ENCODE data around the gene ADISSP. TPM values are rescaled to one million over a fixed set of nuclear protein-coding genes. Genes with fewer than 3 reads are reported as not detected.

Gene ADISSP
- total and polyA plus RNA-seq, 7 experiments from 2014 or later = 14.0 to 27.4 (median 20.7) TPM

DNA sequence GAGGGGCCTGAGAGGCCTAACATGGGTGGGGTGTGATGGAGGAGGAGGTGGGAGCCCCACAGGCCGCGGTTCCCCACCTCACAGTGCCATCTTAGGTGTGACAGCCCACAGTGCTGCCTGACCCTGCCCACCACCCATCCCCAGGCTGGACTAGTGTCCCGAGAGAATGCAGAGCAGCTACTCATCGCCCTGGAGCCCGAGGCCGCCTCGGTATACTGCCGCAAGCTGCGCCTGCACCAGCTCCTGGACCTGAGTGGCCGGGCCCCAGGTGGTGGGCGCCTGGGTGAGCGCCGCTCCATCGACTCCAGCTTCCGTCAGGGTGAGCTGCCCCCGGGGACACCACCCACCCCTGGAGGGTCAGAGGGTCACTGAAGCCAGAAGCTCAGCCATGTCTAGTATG, 19.5 kb downstream of the ADISSP start:
- ChIA-PET POLR2A (interaction anchor here (0.9 kb wide), 1 partner anchor 107 kb away, joined by 3 read pairs; no protein-coding TSS in a partner anchor), CTCF (no interaction called here)
- no peaks in the 10 kb centered on the region for H3K9me3 Mint-ChIP-seq
- DNase-seq (no peak), ATAC-seq (no peak)
- Histone ChIP-seq H3K4me1 (ENCODE audit: control insufficient read depth in 2 of 2, insufficient read depth in 2 of 2, low read length in 2 of 2) (peaks cover 8 to 10% of the 10 kb centered on the region in 2 donors), H3K27me3 (ENCODE audit: control insufficient read depth in 2 of 2, insufficient read depth in 2 of 2, low read length in 2 of 2) (no peaks in the 10 kb centered on the region), H3K9me3 (ENCODE audit: control insufficient read depth in 2 of 3, low read length in 3 of 3) (no peaks in the 10 kb centered on the region), H3K27ac (ENCODE audit: low read depth, low read length) (no peak overlapping the region), H3K36me3 (ENCODE audit: control insufficient read depth in 2 of 3, insufficient read depth in 3 of 3, low read length in 3 of 3) (no peaks in the 10 kb centered on the region), H3K4me3 (ENCODE audit: low read length) (no peak overlapping the region)
- H3K4me3 Mint-ChIP-seq = no peak overlapping the region
- H3K27me3 Mint-ChIP-seq = peaks cover 0 to 13% (median 7%) of the 10 kb centered on the region in 5 donors
- intact Hi-C loops (cut with micrococcal nuclease) = no loop called here
- no peak overlapping the region for H3K27ac Mint-ChIP-seq
- peaks cover 0 to 4% (median 0%) of the 10 kb centered on the region in 5 donors for H3K36me3 Mint-ChIP-seq
- H3K4me1 Mint-ChIP-seq = peaks cover 0 to 25% (median 14%) of the 10 kb centered on the region in 7 donors

DNA sequence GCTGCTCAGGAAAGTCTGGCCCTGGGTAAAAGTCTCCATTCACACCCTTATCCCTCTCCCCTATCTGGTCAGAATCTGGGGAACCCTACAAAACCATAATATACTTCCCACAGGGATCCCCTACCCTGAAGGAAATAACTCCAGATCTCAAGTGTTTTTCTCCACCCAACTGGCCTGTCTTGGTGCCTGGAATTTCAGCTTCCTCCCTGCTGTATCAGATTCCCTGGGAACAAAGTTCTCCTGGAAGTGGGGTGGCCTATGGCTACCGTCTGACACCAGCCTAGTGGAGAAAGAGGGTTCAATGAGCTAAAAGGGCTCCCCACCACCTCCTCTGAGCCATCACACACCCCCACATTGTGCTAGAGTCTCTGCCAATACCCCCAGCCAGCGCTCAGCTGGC, 20.1 kb downstream of the ADISSP start:
- POLR2A ChIA-PET = interaction anchor here (0.5 kb wide), 1 partner anchor 130 kb away, joined by 3 read pairs; no protein-coding TSS in a partner anchor
- H3K27me3 Mint-ChIP-seq = peaks cover 0 to 13% (median 7%) of the 10 kb centered on the region in 5 donors

GRCh38 chr20:3745686-3746173, 21.8 kb downstream of the ADISSP start:
- DNase-seq (no peak), ATAC-seq (no peak)
- H3K9me3 ChIP-seq (ENCODE audit: control insufficient read depth in 2 of 3, low read length in 3 of 3) = no peaks in the 10 kb centered on the region
- Mint-ChIP-seq H3K4me1 (peaks cover 0 to 16% (median 12%) of the 10 kb centered on the region in 7 donors), H3K9me3 (no peaks in the 10 kb centered on the region), H3K27ac (peak overlapping the region in 1 of 9 donors; percentile 10), H3K36me3 (peaks cover 0 to under 1% (median 0%) of the 10 kb centered on the region in 5 donors), H3K4me3 (peak overlapping the region in 3 of 10 donors; percentile 36 to 67 (median 59)), H3K27me3 (peaks cover 0 to 13% (median 7%) of the 10 kb centered on the region in 5 donors)
- POLR2A ChIA-PET = interaction anchor here (1.1 kb wide), 1 partner anchor 22 kb away, joined by 3 read pairs; the partner anchor contains the start of gene ADISSP
- CTCF ChIA-PET = no interaction called here
- H3K4me1 ChIP-seq (ENCODE audit: control insufficient read depth in 2 of 2, insufficient read depth in 2 of 2, low read length in 2 of 2) = peaks cover 3 to 10% of the 10 kb centered on the region in 2 donors
- H3K36me3 ChIP-seq (ENCODE audit: control insufficient read depth in 2 of 3, insufficient read depth in 3 of 3, low read length in 3 of 3) = no peaks in the 10 kb centered on the region
- H3K27me3 ChIP-seq (ENCODE audit: control insufficient read depth in 2 of 2, insufficient read depth in 2 of 2, low read length in 2 of 2) = no peaks in the 10 kb centered on the region
- no peak overlapping the region for H3K4me3 ChIP-seq (ENCODE audit: low read length)
- intact Hi-C loops (cut with micrococcal nuclease) = no loop called here
- no peak overlapping the region for H3K27ac ChIP-seq (ENCODE audit: low read depth, low read length)

More for the DNA sequence above, 20.1 kb downstream of the ADISSP start:
- DNase-seq = no peak
- H3K27ac ChIP-seq (ENCODE audit: low read depth, low read length) = no peak overlapping the region
- H3K4me1 Mint-ChIP-seq = peaks cover 0 to 19% (median 14%) of the 10 kb centered on the region in 7 donors
- H3K36me3 ChIP-seq (ENCODE audit: control insufficient read depth in 2 of 3, insufficient read depth in 3 of 3, low read length in 3 of 3) = no peaks in the 10 kb centered on the region
- H3K9me3 Mint-ChIP-seq = no peaks in the 10 kb centered on the region
- H3K36me3 Mint-ChIP-seq = peaks cover 0 to 4% (median 0%) of the 10 kb centered on the region in 5 donors
- H3K4me1 ChIP-seq (ENCODE audit: control insufficient read depth in 2 of 2, insufficient read depth in 2 of 2, low read length in 2 of 2) = peaks cover 4 to 10% of the 10 kb centered on the region in 2 donors
- no peak overlapping the region for H3K4me3 Mint-ChIP-seq
- no peak for ATAC-seq
- H3K27me3 ChIP-seq (ENCODE audit: control insufficient read depth in 2 of 2, insufficient read depth in 2 of 2, low read length in 2 of 2) = no peaks in the 10 kb centered on the region
- intact Hi-C loops (cut with micrococcal nuclease) = no loop called here
- CTCF ChIA-PET = no interaction called here
- H3K4me3 ChIP-seq (ENCODE audit: low read length) = no peak overlapping the region
- H3K27ac Mint-ChIP-seq = no peak overlapping the region
- no peaks in the 10 kb centered on the region for H3K9me3 ChIP-seq (ENCODE audit: control insufficient read depth in 2 of 3, low read length in 3 of 3)

DNA sequence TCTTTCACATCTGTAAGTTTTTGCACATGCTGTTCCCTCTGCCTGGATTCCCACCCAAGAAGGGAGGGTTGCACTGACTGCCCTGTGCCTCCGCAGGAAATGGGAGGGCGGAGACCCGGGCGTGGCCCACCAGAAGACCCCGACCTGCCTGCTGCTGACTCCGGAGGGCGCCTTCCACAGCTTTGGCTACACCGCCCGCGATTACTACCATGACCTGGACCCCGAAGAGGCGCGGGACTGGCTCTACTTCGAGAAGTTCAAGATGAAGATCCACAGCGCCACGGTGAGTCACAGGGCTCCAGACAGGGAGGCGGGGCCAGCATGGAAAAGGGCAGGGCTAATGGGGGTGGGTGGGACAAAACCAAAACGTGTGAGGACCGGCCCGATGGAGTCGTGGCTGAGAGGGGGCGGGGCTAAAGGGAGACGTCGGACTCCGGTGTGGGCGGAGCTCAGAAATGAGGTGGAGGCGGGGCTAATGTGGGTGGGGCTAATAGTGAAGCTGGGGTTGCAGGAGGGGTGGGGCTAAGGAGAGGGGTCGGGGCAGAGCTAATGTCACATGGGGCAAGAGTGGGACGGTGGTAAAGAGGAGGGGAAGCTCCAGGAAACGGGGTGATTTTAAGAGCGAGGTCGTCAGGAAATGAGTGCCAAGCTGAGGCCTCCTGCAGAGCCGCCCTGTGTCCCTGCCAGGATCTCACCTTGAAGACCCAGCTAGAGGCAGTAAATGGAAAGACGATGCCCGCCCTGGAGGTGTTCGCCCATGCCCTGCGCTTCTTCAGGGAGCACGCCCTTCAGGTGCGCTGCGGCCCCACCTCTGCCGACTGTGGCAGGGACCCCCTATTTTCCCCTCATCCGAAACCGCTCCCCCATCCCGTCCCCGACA, 22.5 kb downstream of the ADISSP start:
- DNase-seq (peak in 8 of 9 donors; percentile 50 to 76 (median 66)), ATAC-seq (peak; percentile 85)
- no peaks in the 10 kb centered on the region for H3K9me3 ChIP-seq (ENCODE audit: control insufficient read depth in 2 of 3, low read length in 3 of 3)
- peak overlapping the region; percentile 24 for H3K4me3 ChIP-seq (ENCODE audit: low read length)
- H3K27me3 ChIP-seq (ENCODE audit: control insufficient read depth in 2 of 2, insufficient read depth in 2 of 2, low read length in 2 of 2) = no peaks in the 10 kb centered on the region
- intact Hi-C loops (cut with micrococcal nuclease) = no loop called here
- H3K4me1 Mint-ChIP-seq = peaks cover 0 to 16% (median 12%) of the 10 kb centered on the region in 7 donors
- H3K27ac ChIP-seq (ENCODE audit: low read depth, low read length) = no peak overlapping the region
- peak overlapping the region in 2 of 9 donors; percentile 62 to 76 for H3K27ac Mint-ChIP-seq
- H3K36me3 Mint-ChIP-seq = no peaks in the 10 kb centered on the region
- POLR2A ChIA-PET = interaction anchor here (0.5 to 1.1 kb wide), 2 partner anchors 22 to 110 kb away, joined by 3 read pairs; partner anchors contain the start of gene ADISSP
- no peaks in the 10 kb centered on the region for H3K9me3 Mint-ChIP-seq
- H3K27me3 Mint-ChIP-seq = peaks cover 0 to 13% (median 7%) of the 10 kb centered on the region in 5 donors
- no peaks in the 10 kb centered on the region for H3K36me3 ChIP-seq (ENCODE audit: control insufficient read depth in 2 of 3, insufficient read depth in 3 of 3, low read length in 3 of 3)
- peak overlapping the region; percentile 27 to 86 (median 70) for H3K4me3 Mint-ChIP-seq
- H3K4me1 ChIP-seq (ENCODE audit: control insufficient read depth in 2 of 2, insufficient read depth in 2 of 2, low read length in 2 of 2) = peaks cover 3 to 10% of the 10 kb centered on the region in 2 donors
- CTCF ChIA-PET = no interaction called here

GRCh38 chr20:3744037-3744436, 23.5 kb downstream of the ADISSP start:
- Mint-ChIP-seq H3K36me3 (no peaks in the 10 kb centered on the region), H3K9me3 (no peaks in the 10 kb centered on the region), H3K4me3 (peak overlapping the region in 7 of 10 donors; percentile 29 to 86 (median 59)), H3K27me3 (peaks cover 0 to 13% (median 7%) of the 10 kb centered on the region in 5 donors), H3K27ac (peak overlapping the region in 1 of 9 donors; percentile 43), H3K4me1 (peaks cover 0 to 16% (median 12%) of the 10 kb centered on the region in 7 donors)
- no peaks in the 10 kb centered on the region for H3K27me3 ChIP-seq (ENCODE audit: control insufficient read depth in 2 of 2, insufficient read depth in 2 of 2, low read length in 2 of 2)
- ChIA-PET POLR2A (no interaction called here), CTCF (no interaction called here)
- intact Hi-C loops (cut with micrococcal nuclease) = no loop called here
- no peaks in the 10 kb centered on the region for H3K36me3 ChIP-seq (ENCODE audit: control insufficient read depth in 2 of 3, insufficient read depth in 3 of 3, low read length in 3 of 3)
- no peak overlapping the region for H3K27ac ChIP-seq (ENCODE audit: low read depth, low read length)
- no peaks in the 10 kb centered on the region for H3K9me3 ChIP-seq (ENCODE audit: control insufficient read depth in 2 of 3, low read length in 3 of 3)
- H3K4me3 ChIP-seq (ENCODE audit: low read length) = no peak overlapping the region
- ATAC-seq (no peak), DNase-seq (no peak)
- peaks cover 3 to 10% of the 10 kb centered on the region in 2 donors for H3K4me1 ChIP-seq (ENCODE audit: control insufficient read depth in 2 of 2, insufficient read depth in 2 of 2, low read length in 2 of 2)

- ATAC-seq (no peak), DNase-seq (no peak)
- Histone ChIP-seq H3K4me3 (ENCODE audit: low read length) (no peak overlapping the region), H3K27ac (ENCODE audit: low read depth, low read length) (no peak overlapping the region), H3K27me3 (ENCODE audit: control insufficient read depth in 2 of 2, insufficient read depth in 2 of 2, low read length in 2 of 2) (no peaks in the 10 kb centered on the region), H3K4me1 (ENCODE audit: control insufficient read depth in 2 of 2, insufficient read depth in 2 of 2, low read length in 2 of 2) (peaks cover 3 to 10% of the 10 kb centered on the region in 2 donors), H3K36me3 (ENCODE audit: control insufficient read depth in 2 of 3, insufficient read depth in 3 of 3, low read length in 3 of 3) (no peaks in the 10 kb centered on the region), H3K9me3 (ENCODE audit: control insufficient read depth in 2 of 3, low read length in 3 of 3) (no peaks in the 10 kb centered on the region)
- Mint-ChIP-seq H3K27me3 (peaks cover 0 to 13% (median 7%) of the 10 kb centered on the region in 5 donors), H3K36me3 (no peaks in the 10 kb centered on the region), H3K4me1 (peaks cover 0 to 16% (median 12%) of the 10 kb centered on the region in 7 donors), H3K4me3 (no peak overlapping the region), H3K27ac (no peak overlapping the region), H3K9me3 (no peaks in the 10 kb centered on the region)
- intact Hi-C loops (cut with micrococcal nuclease) = no loop called here
- ChIA-PET POLR2A (no interaction called here), CTCF (interaction anchor here (1.6 kb wide), 1 partner anchor 33 kb away, joined by 5 read pairs; no protein-coding TSS in a partner anchor)
These were observed 24.3 kb downstream of the ADISSP start for GRCh38 chr20:3743251-3743650.
